H9 (cell line): ENCODE results near the gene COMMD4. TPM values are rescaled to one million over a fixed set of nuclear protein-coding genes. Genes with fewer than 3 reads are reported as not detected.

ENCODE experiments used
- DNase-seq: peaks from one replicate; pipeline ENCODE4 v3.0.0-alpha.2; 2017
- H2AFZ ChIP-seq: one replicate; pipeline ENCODE4 v1.6.1; 2013; ENCODE audit warnings: mild to moderate bottlenecking, low read length, control low read depth, moderate library complexity
- H2AK5ac ChIP-seq: 2 replicates; pipeline ENCODE4 v1.6.1; 2013; ENCODE audit warnings: low read length, control low read depth, mixed read lengths; ENCODE audit not compliant: insufficient read length
- H2BK120ac ChIP-seq: one replicate; pipeline ENCODE4 v1.6.1; 2013; ENCODE audit warnings: low read depth, mild to moderate bottlenecking, low read length, control low read depth, inconsistent platforms; ENCODE audit not compliant: poor library complexity, severe bottlenecking
- H2BK12ac ChIP-seq: 2 replicates; pipeline ENCODE4 v1.6.1; 2013; ENCODE audit warnings: low read length, control low read depth, mixed read lengths, low read depth; ENCODE audit not compliant: insufficient read length
- H2BK15ac ChIP-seq: 2 replicates; pipeline ENCODE4 v1.6.1; 2013; ENCODE audit warnings: low read depth, low read length, control low read depth
- H2BK20ac ChIP-seq: one replicate; pipeline ENCODE4 v1.6.1; 2013; ENCODE audit warnings: low read depth, mild to moderate bottlenecking, low read length, control low read depth, inconsistent platforms; ENCODE audit not compliant: poor library complexity, severe bottlenecking
- H2BK5ac ChIP-seq: 2 replicates; pipeline ENCODE4 v1.6.1; 2013; ENCODE audit warnings: low read length, control low read depth, mixed read lengths; ENCODE audit not compliant: insufficient read length
- H3K14ac ChIP-seq: 2 replicates; pipeline ENCODE4 v1.6.1; 2013; ENCODE audit warnings: low read length, control low read depth; ENCODE audit not compliant: insufficient read depth
- H3K18ac ChIP-seq: 2 replicates; pipeline ENCODE4 v1.6.1; 2013; ENCODE audit warnings: low read depth, mild to moderate bottlenecking, mixed read lengths, low read length, control low read depth; ENCODE audit not compliant: insufficient read length
- H3K23ac ChIP-seq: 2 replicates; pipeline ENCODE4 v1.6.1; 2013; ENCODE audit warnings: low read length, control low read depth, mixed read lengths, low read depth; ENCODE audit not compliant: insufficient read length
- H3K23me2 ChIP-seq: 2 replicates; pipeline ENCODE4 v1.6.1; 2013; ENCODE audit warnings: low read depth, mild to moderate bottlenecking, mixed read lengths, low read length, control low read depth; ENCODE audit not compliant: insufficient read length, poor library complexity, severe bottlenecking
- H3K27ac ChIP-seq: 2 replicates; pipeline ENCODE4 v1.5.1; 2013; ENCODE audit warnings: low read length, control low read depth, mixed read lengths, low read depth; ENCODE audit not compliant: insufficient read length
- H3K27me3 ChIP-seq: 2 replicates; pipeline ENCODE4 v1.6.1; 2013; ENCODE audit warnings: low read length, control low read depth, inconsistent platforms; ENCODE audit not compliant: insufficient read depth
- H3K4ac ChIP-seq: 2 replicates; pipeline ENCODE4 v1.6.1; 2013; ENCODE audit warnings: low read depth, mild to moderate bottlenecking, control low read depth, inconsistent platforms, low read length, moderate library complexity
- H3K4me1 ChIP-seq: 2 replicates; pipeline ENCODE4 v1.6.1; 2013; ENCODE audit warnings: low read length, control low read depth, inconsistent platforms; ENCODE audit not compliant: insufficient read depth
- H3K4me2 ChIP-seq: 2 replicates; pipeline ENCODE4 v1.6.1; 2013; ENCODE audit warnings: low read length, control low read depth, mixed read lengths; ENCODE audit not compliant: insufficient read length, insufficient read depth
- H3K56ac ChIP-seq: 2 replicates; pipeline ENCODE4 v1.6.1; 2013; ENCODE audit warnings: low read depth, mild to moderate bottlenecking, mixed read lengths, low read length, control low read depth; ENCODE audit not compliant: insufficient read length
- H3K79me1 ChIP-seq: 2 replicates; pipeline ENCODE4 v1.6.1; 2013; ENCODE audit warnings: low read depth, mild to moderate bottlenecking, moderate library complexity, low read length, control low read depth, inconsistent platforms; ENCODE audit not compliant: insufficient read depth, poor library complexity, severe bottlenecking
- H3K79me2 ChIP-seq: 2 replicates; pipeline ENCODE4 v1.6.1; 2013; ENCODE audit warnings: low read length, control low read depth, inconsistent platforms; ENCODE audit not compliant: insufficient read depth
- H3K9ac ChIP-seq: 2 replicates; pipeline ENCODE4 v1.6.1; 2013; ENCODE audit warnings: low read length, control low read depth, mixed read lengths; ENCODE audit not compliant: insufficient read length; ENCODE audit errors: extremely low read depth
- H3K9me3 ChIP-seq: one replicate; pipeline ENCODE4 v1.6.1; 2013; ENCODE audit warnings: low read depth, low read length, inconsistent platforms; ENCODE audit not compliant: control insufficient read depth
- H3T11ph ChIP-seq: one replicate; pipeline ENCODE4 v1.6.1; 2013; ENCODE audit warnings: mild to moderate bottlenecking, low read length, control low read depth, inconsistent platforms
- H4K20me1 ChIP-seq: one replicate; pipeline ENCODE4 v1.6.1; 2013; ENCODE audit not compliant: control insufficient read depth, insufficient read length, insufficient read depth
- H4K5ac ChIP-seq: 2 replicates; pipeline ENCODE4 v1.6.1; 2013; ENCODE audit warnings: low read depth, mild to moderate bottlenecking, mixed read lengths, low read length, control low read depth; ENCODE audit not compliant: insufficient read length
- H4K8ac ChIP-seq: replicated peaks from 2 replicates; pipeline ENCODE4 v1.6.1; 2013; ENCODE audit warnings: low read length, control low read depth, mixed read lengths, low read depth; ENCODE audit not compliant: insufficient read length
- H4K91ac ChIP-seq: 2 replicates; pipeline ENCODE4 v1.6.1; 2013; ENCODE audit warnings: low read depth, mild to moderate bottlenecking, moderate library complexity, mixed read lengths, low read length, control low read depth; ENCODE audit not compliant: insufficient read length
- H3K27ac Mint-ChIP-seq, 3 experiments: 2 replicates in 2 of 3; 3 replicates in 1 of 3; pipeline ENCODE4 v1.8.0; 2020 to 2021; ENCODE audit warnings: mixed read lengths in 3 of 3, mild to moderate bottlenecking in 1 of 3, moderate library complexity in 1 of 3
- H3K27me3 Mint-ChIP-seq: 2 replicates; pipeline ENCODE4 v1.8.0; 2021; ENCODE audit warnings: low read depth, mild to moderate bottlenecking, moderate library complexity, mixed read lengths
- H3K36me3 Mint-ChIP-seq, 3 experiments: 2 replicates in 2 of 3; 3 replicates in 1 of 3; pipeline ENCODE4 v1.8.0; 2020 to 2021; ENCODE audit warnings: low read depth in 3 of 3, mixed read lengths in 3 of 3; ENCODE audit not compliant: insufficient read depth in 1 of 3
- H3K4me1 Mint-ChIP-seq, 2 experiments: 2 replicates each; pipeline ENCODE4 v1.8.0; 2020; ENCODE audit warnings: mixed read lengths in 2 of 2
- H3K4me3 Mint-ChIP-seq, 2 experiments: 2 replicates in 1 of 2; 3 replicates in 1 of 2; pipeline ENCODE4 v1.8.0; 2020 to 2021; ENCODE audit warnings: mild to moderate bottlenecking in 2 of 2, mixed read lengths in 2 of 2, moderate library complexity in 1 of 2
- H3K9me3 Mint-ChIP-seq, 2 experiments: 2 replicates in 1 of 2; 3 replicates in 1 of 2; pipeline ENCODE4 v1.8.0; 2020; ENCODE audit warnings: mild to moderate bottlenecking in 2 of 2, mixed read lengths in 2 of 2, moderate library complexity in 1 of 2
- whole genome bisulfite sequencing: extraction: QIAGEN DNeasy Blood & Tissue Kit; methylation state at CpG from one replicate; pipeline ENCODE4 v1.1.7; 2013; ENCODE audit warnings: missing lambda C conversion rate, low lambda C conversion rate, mixed read lengths; ENCODE audit not compliant: insufficient read length; ENCODE audit errors: extremely low coverage; 5-methylcytosine and 5-hydroxymethylcytosine counted together
- total RNA-seq: library from RNA; stranded (reverse); gene quantifications from 2 replicates; pipeline ENCODE4 v1.2.1, GENCODE V29; 2021
- TF ChIP-seq, protein P1 (sequence below): fragments of 200-600 bp; sonication (generic); conservative IDR thresholded peaks from 3 replicates; pipeline ENCODE4 v1.8.0; 2021; ENCODE audit warnings: antibody characterized with exemption, mild to moderate bottlenecking

Gene COMMD4
- total RNA-seq, 1 experiment from 2014 or later = 146 TPM

- no peak overlapping the region for H4K8ac ChIP-seq
- Mint-ChIP-seq H3K9me3 (no peaks in the 10 kb centered on the region), H3K27ac (peak overlapping the region; percentile 95 to 97 (median 96)), H3K36me3 (peaks cover 20 to 59% (median 48%) of the 10 kb centered on the region in 3 experiments; a peak in 6 of 7 replicates), H3K27me3 (no peaks in the 10 kb centered on the region; the same call in 1 of the 2 replicates), H3K4me1 (peaks cover 19 to 20% of the 10 kb centered on the region in 2 experiments), H3K4me3 (peak overlapping the region; percentile 87 to 91)
- no peaks in the 10 kb centered on the region; the same call in 1 of the 2 replicates for H3K4me1 ChIP-seq
- H4K91ac ChIP-seq = no peak overlapping the region
- no peak overlapping the region for H4K5ac ChIP-seq
- H2BK5ac ChIP-seq = no peak overlapping the region
- peak overlapping the region; percentile 16 for H3K9ac ChIP-seq
- no peak overlapping the region for H3K4ac ChIP-seq
- H3K27me3 ChIP-seq = no peaks in the 10 kb centered on the region
- H3T11ph ChIP-seq = no peak overlapping the region
- no peak overlapping the region for H2AFZ ChIP-seq
- no peak overlapping the region for H2BK20ac ChIP-seq
- H3K9me3 ChIP-seq = no peaks in the 10 kb centered on the region
- no peaks in the 10 kb centered on the region for H4K20me1 ChIP-seq
- H3K4me2 ChIP-seq = peak overlapping the region; percentile 69
- DNase-seq = no peak
- no peak overlapping the region for H3K27ac ChIP-seq
- H3K14ac ChIP-seq = no peak overlapping the region
- no peak overlapping the region for H3K18ac ChIP-seq
- H2BK15ac ChIP-seq = no peak overlapping the region
- H3K79me1 ChIP-seq = no peaks in the 10 kb centered on the region
- no peaks in the 10 kb centered on the region for H3K23me2 ChIP-seq
- H3K56ac ChIP-seq = no peak overlapping the region
- TF ChIP-seq, protein P1, sequence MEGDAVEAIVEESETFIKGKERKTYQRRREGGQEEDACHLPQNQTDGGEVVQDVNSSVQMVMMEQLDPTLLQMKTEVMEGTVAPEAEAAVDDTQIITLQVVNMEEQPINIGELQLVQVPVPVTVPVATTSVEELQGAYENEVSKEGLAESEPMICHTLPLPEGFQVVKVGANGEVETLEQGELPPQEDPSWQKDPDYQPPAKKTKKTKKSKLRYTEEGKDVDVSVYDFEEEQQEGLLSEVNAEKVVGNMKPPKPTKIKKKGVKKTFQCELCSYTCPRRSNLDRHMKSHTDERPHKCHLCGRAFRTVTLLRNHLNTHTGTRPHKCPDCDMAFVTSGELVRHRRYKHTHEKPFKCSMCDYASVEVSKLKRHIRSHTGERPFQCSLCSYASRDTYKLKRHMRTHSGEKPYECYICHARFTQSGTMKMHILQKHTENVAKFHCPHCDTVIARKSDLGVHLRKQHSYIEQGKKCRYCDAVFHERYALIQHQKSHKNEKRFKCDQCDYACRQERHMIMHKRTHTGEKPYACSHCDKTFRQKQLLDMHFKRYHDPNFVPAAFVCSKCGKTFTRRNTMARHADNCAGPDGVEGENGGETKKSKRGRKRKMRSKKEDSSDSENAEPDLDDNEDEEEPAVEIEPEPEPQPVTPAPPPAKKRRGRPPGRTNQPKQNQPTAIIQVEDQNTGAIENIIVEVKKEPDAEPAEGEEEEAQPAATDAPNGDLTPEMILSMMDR = no peak
- no peak overlapping the region for H3K23ac ChIP-seq
- no peak overlapping the region for H2BK12ac ChIP-seq
- H2AK5ac ChIP-seq = no peak overlapping the region
- no peak overlapping the region for H2BK120ac ChIP-seq
- WGBS = no CpG with 5 or more reads among the region's 23 CpGs
- H3K79me2 ChIP-seq = no peaks in the 10 kb centered on the region
These were observed 32.9 kb downstream of the COMMD4 start for GRCh38 chr15:75368689-75369239.
